H9 (cell line): ENCODE data around the gene SEMA6A. TPM values are rescaled to one million over a fixed set of nuclear protein-coding genes. Genes with fewer than 3 reads are reported as not detected.

Source experiments
- DNase-seq: peaks from one replicate; pipeline ENCODE4 v3.0.0-alpha.2; 2017
- H2AFZ ChIP-seq: one replicate; pipeline ENCODE4 v1.6.1; 2013; ENCODE audit warnings: mild to moderate bottlenecking, low read length, control low read depth, moderate library complexity
- H2AK5ac ChIP-seq: 2 replicates; pipeline ENCODE4 v1.6.1; 2013; ENCODE audit warnings: low read length, control low read depth, mixed read lengths; ENCODE audit not compliant: insufficient read length
- H2BK120ac ChIP-seq: one replicate; pipeline ENCODE4 v1.6.1; 2013; ENCODE audit warnings: low read depth, mild to moderate bottlenecking, low read length, control low read depth, inconsistent platforms; ENCODE audit not compliant: poor library complexity, severe bottlenecking
- H2BK12ac ChIP-seq: 2 replicates; pipeline ENCODE4 v1.6.1; 2013; ENCODE audit warnings: low read length, control low read depth, mixed read lengths, low read depth; ENCODE audit not compliant: insufficient read length
- H2BK15ac ChIP-seq: 2 replicates; pipeline ENCODE4 v1.6.1; 2013; ENCODE audit warnings: low read depth, low read length, control low read depth
- H2BK20ac ChIP-seq: one replicate; pipeline ENCODE4 v1.6.1; 2013; ENCODE audit warnings: low read depth, mild to moderate bottlenecking, low read length, control low read depth, inconsistent platforms; ENCODE audit not compliant: poor library complexity, severe bottlenecking
- H2BK5ac ChIP-seq: 2 replicates; pipeline ENCODE4 v1.6.1; 2013; ENCODE audit warnings: low read length, control low read depth, mixed read lengths; ENCODE audit not compliant: insufficient read length
- H3K14ac ChIP-seq: 2 replicates; pipeline ENCODE4 v1.6.1; 2013; ENCODE audit warnings: low read length, control low read depth; ENCODE audit not compliant: insufficient read depth
- H3K18ac ChIP-seq: 2 replicates; pipeline ENCODE4 v1.6.1; 2013; ENCODE audit warnings: low read depth, mild to moderate bottlenecking, mixed read lengths, low read length, control low read depth; ENCODE audit not compliant: insufficient read length
- H3K23ac ChIP-seq: 2 replicates; pipeline ENCODE4 v1.6.1; 2013; ENCODE audit warnings: low read length, control low read depth, mixed read lengths, low read depth; ENCODE audit not compliant: insufficient read length
- H3K23me2 ChIP-seq: 2 replicates; pipeline ENCODE4 v1.6.1; 2013; ENCODE audit warnings: low read depth, mild to moderate bottlenecking, mixed read lengths, low read length, control low read depth; ENCODE audit not compliant: insufficient read length, poor library complexity, severe bottlenecking
- H3K27ac ChIP-seq: 2 replicates; pipeline ENCODE4 v1.5.1; 2013; ENCODE audit warnings: low read length, control low read depth, mixed read lengths, low read depth; ENCODE audit not compliant: insufficient read length
- H3K27me3 ChIP-seq: 2 replicates; pipeline ENCODE4 v1.6.1; 2013; ENCODE audit warnings: low read length, control low read depth, inconsistent platforms; ENCODE audit not compliant: insufficient read depth
- H3K4ac ChIP-seq: 2 replicates; pipeline ENCODE4 v1.6.1; 2013; ENCODE audit warnings: low read depth, mild to moderate bottlenecking, control low read depth, inconsistent platforms, low read length, moderate library complexity
- H3K4me1 ChIP-seq: 2 replicates; pipeline ENCODE4 v1.6.1; 2013; ENCODE audit warnings: low read length, control low read depth, inconsistent platforms; ENCODE audit not compliant: insufficient read depth
- H3K4me2 ChIP-seq: 2 replicates; pipeline ENCODE4 v1.6.1; 2013; ENCODE audit warnings: low read length, control low read depth, mixed read lengths; ENCODE audit not compliant: insufficient read length, insufficient read depth
- H3K56ac ChIP-seq: 2 replicates; pipeline ENCODE4 v1.6.1; 2013; ENCODE audit warnings: low read depth, mild to moderate bottlenecking, mixed read lengths, low read length, control low read depth; ENCODE audit not compliant: insufficient read length
- H3K79me1 ChIP-seq: 2 replicates; pipeline ENCODE4 v1.6.1; 2013; ENCODE audit warnings: low read depth, mild to moderate bottlenecking, moderate library complexity, low read length, control low read depth, inconsistent platforms; ENCODE audit not compliant: insufficient read depth, poor library complexity, severe bottlenecking
- H3K79me2 ChIP-seq: 2 replicates; pipeline ENCODE4 v1.6.1; 2013; ENCODE audit warnings: low read length, control low read depth, inconsistent platforms; ENCODE audit not compliant: insufficient read depth
- H3K9ac ChIP-seq: 2 replicates; pipeline ENCODE4 v1.6.1; 2013; ENCODE audit warnings: low read length, control low read depth, mixed read lengths; ENCODE audit not compliant: insufficient read length; ENCODE audit errors: extremely low read depth
- H3K9me3 ChIP-seq: one replicate; pipeline ENCODE4 v1.6.1; 2013; ENCODE audit warnings: low read depth, low read length, inconsistent platforms; ENCODE audit not compliant: control insufficient read depth
- H3T11ph ChIP-seq: one replicate; pipeline ENCODE4 v1.6.1; 2013; ENCODE audit warnings: mild to moderate bottlenecking, low read length, control low read depth, inconsistent platforms
- H4K20me1 ChIP-seq: one replicate; pipeline ENCODE4 v1.6.1; 2013; ENCODE audit not compliant: control insufficient read depth, insufficient read length, insufficient read depth
- H4K5ac ChIP-seq: 2 replicates; pipeline ENCODE4 v1.6.1; 2013; ENCODE audit warnings: low read depth, mild to moderate bottlenecking, mixed read lengths, low read length, control low read depth; ENCODE audit not compliant: insufficient read length
- H4K8ac ChIP-seq: replicated peaks from 2 replicates; pipeline ENCODE4 v1.6.1; 2013; ENCODE audit warnings: low read length, control low read depth, mixed read lengths, low read depth; ENCODE audit not compliant: insufficient read length
- H4K91ac ChIP-seq: 2 replicates; pipeline ENCODE4 v1.6.1; 2013; ENCODE audit warnings: low read depth, mild to moderate bottlenecking, moderate library complexity, mixed read lengths, low read length, control low read depth; ENCODE audit not compliant: insufficient read length
- H3K27ac Mint-ChIP-seq, 3 experiments: 2 replicates in 2 of 3; 3 replicates in 1 of 3; pipeline ENCODE4 v1.8.0; 2020 to 2021; ENCODE audit warnings: mixed read lengths in 3 of 3, mild to moderate bottlenecking in 1 of 3, moderate library complexity in 1 of 3
- H3K27me3 Mint-ChIP-seq: 2 replicates; pipeline ENCODE4 v1.8.0; 2021; ENCODE audit warnings: low read depth, mild to moderate bottlenecking, moderate library complexity, mixed read lengths
- H3K36me3 Mint-ChIP-seq, 3 experiments: 2 replicates in 2 of 3; 3 replicates in 1 of 3; pipeline ENCODE4 v1.8.0; 2020 to 2021; ENCODE audit warnings: low read depth in 3 of 3, mixed read lengths in 3 of 3; ENCODE audit not compliant: insufficient read depth in 1 of 3
- H3K4me1 Mint-ChIP-seq, 2 experiments: 2 replicates each; pipeline ENCODE4 v1.8.0; 2020; ENCODE audit warnings: mixed read lengths in 2 of 2
- H3K4me3 Mint-ChIP-seq, 2 experiments: 2 replicates in 1 of 2; 3 replicates in 1 of 2; pipeline ENCODE4 v1.8.0; 2020 to 2021; ENCODE audit warnings: mild to moderate bottlenecking in 2 of 2, mixed read lengths in 2 of 2, moderate library complexity in 1 of 2
- H3K9me3 Mint-ChIP-seq, 2 experiments: 2 replicates in 1 of 2; 3 replicates in 1 of 2; pipeline ENCODE4 v1.8.0; 2020; ENCODE audit warnings: mild to moderate bottlenecking in 2 of 2, mixed read lengths in 2 of 2, moderate library complexity in 1 of 2
- WGBS: extraction: QIAGEN DNeasy Blood & Tissue Kit; methylation state at CpG from one replicate; pipeline ENCODE4 v1.1.7; 2013; ENCODE audit warnings: missing lambda C conversion rate, low lambda C conversion rate, mixed read lengths; ENCODE audit not compliant: insufficient read length; ENCODE audit errors: extremely low coverage; 5-methylcytosine and 5-hydroxymethylcytosine counted together
- total RNA-seq: library from RNA; stranded (reverse); gene quantifications from 2 replicates; pipeline ENCODE4 v1.2.1, GENCODE V29; 2021
- TF ChIP-seq, protein P1 (sequence below): fragments of 200-600 bp; sonication (generic); conservative IDR thresholded peaks from 3 replicates; pipeline ENCODE4 v1.8.0; 2021; ENCODE audit warnings: antibody characterized with exemption, mild to moderate bottlenecking

Gene SEMA6A
- total RNA-seq, 1 experiment from 2014 or later: 354 TPM

DNA sequence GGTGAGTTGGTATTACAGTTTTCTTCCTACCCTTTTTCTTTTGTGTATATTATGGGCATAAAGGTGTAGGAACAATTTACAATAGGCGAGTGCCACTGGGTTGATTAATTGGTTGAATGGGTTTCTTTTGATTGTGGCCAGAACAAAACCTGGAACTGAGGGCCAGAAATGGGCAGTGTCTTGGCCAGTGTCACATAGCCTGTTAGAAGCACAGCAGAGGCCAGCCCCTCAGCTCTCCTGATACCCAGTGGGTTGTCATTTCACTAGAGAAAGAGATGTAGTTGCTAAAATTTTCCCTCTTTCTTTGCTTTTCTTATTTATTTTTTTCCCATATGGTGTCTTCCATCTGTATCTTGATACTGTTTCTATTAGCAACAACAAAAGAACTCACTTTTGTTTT lies 38.8 kb upstream of the SEMA6A start:
- Histone ChIP-seq H2BK120ac (no peak overlapping the region), H2AK5ac (no peak overlapping the region), H3K23me2 (no peaks in the 10 kb centered on the region), H4K5ac (no peak overlapping the region), H3K9ac (no peak overlapping the region), H3K27ac (no peak overlapping the region), H3K79me2 (no peaks in the 10 kb centered on the region), H3K4ac (no peak overlapping the region), H3K9me3 (no peaks in the 10 kb centered on the region), H2BK15ac (no peak overlapping the region), H3K79me1 (no peaks in the 10 kb centered on the region), H4K8ac (no peak overlapping the region), H3K4me1 (no peaks in the 10 kb centered on the region), H3K18ac (no peak overlapping the region), H3K23ac (no peak overlapping the region), H3K27me3 (no peaks in the 10 kb centered on the region), H2AFZ (no peak overlapping the region), H3K56ac (no peak overlapping the region), H2BK20ac (no peak overlapping the region), H4K91ac (no peak overlapping the region), H4K20me1 (no peaks in the 10 kb centered on the region), H3K14ac (no peak overlapping the region), H3K4me2 (no peak overlapping the region), H3T11ph (no peak overlapping the region), H2BK12ac (no peak overlapping the region), H2BK5ac (no peak overlapping the region)
- H3K4me1 Mint-ChIP-seq: peaks cover 3 to 5% of the 10 kb centered on the region in 2 experiments; a peak in 2 of 4 replicates
- peaks cover 0 to 2% of the 10 kb centered on the region in 2 experiments; a peak in 2 of 5 replicates for H3K9me3 Mint-ChIP-seq
- TF ChIP-seq, protein P1, sequence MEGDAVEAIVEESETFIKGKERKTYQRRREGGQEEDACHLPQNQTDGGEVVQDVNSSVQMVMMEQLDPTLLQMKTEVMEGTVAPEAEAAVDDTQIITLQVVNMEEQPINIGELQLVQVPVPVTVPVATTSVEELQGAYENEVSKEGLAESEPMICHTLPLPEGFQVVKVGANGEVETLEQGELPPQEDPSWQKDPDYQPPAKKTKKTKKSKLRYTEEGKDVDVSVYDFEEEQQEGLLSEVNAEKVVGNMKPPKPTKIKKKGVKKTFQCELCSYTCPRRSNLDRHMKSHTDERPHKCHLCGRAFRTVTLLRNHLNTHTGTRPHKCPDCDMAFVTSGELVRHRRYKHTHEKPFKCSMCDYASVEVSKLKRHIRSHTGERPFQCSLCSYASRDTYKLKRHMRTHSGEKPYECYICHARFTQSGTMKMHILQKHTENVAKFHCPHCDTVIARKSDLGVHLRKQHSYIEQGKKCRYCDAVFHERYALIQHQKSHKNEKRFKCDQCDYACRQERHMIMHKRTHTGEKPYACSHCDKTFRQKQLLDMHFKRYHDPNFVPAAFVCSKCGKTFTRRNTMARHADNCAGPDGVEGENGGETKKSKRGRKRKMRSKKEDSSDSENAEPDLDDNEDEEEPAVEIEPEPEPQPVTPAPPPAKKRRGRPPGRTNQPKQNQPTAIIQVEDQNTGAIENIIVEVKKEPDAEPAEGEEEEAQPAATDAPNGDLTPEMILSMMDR: no peak
- no peaks in the 10 kb centered on the region; the same call in none of the 2 replicates for H3K27me3 Mint-ChIP-seq
- H3K36me3 Mint-ChIP-seq: peaks cover 0 to 2% (median 2%) of the 10 kb centered on the region in 3 experiments; a peak in 4 of 7 replicates
- WGBS: no CpG with 5 or more reads among the region's 1 CpG
- no peak overlapping the region for H3K4me3 Mint-ChIP-seq
- H3K27ac Mint-ChIP-seq: no peak overlapping the region
- no peak for DNase-seq
